HG02798 (cell line): ENCODE data around the gene MS4A15.

Experiments used
- ATAC-seq: cut with Tn5 transposase; IDR thresholded peaks from one replicate; pipeline ENCODE4 v1.9.1; 2021; ENCODE audit warnings: mild to moderate bottlenecking; ENCODE audit not compliant: unreplicated experiment, poor library complexity

The MS4A15 gene

DNA sequence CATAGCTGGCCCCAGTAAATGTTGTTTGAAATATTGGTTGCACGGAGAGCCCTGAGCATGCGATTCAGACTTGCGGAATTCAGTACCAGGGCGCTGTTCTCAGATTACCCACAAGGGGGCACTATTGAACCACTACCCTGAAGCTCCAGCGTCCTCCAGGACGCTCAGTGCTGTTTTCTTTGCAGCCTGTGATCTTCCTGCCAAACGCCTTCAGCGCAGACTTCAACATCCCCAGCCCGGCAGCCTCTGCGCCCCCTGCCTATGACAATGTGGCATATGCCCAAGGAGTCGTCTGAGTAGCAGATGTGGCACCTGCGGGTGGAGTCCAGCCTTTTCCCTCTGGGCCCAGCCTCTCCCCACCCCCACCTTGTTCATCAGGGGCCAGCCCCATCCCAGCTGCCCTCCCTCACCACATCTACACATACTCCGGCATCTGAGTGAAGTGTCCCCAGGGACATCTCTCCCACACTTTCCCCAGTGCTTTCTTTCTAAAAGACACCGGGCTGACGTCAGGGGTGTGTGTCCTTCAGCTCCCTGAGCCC, 18.8 kb downstream of the MS4A15 start:
- peak; percentile 81 for ATAC-seq

DNA sequence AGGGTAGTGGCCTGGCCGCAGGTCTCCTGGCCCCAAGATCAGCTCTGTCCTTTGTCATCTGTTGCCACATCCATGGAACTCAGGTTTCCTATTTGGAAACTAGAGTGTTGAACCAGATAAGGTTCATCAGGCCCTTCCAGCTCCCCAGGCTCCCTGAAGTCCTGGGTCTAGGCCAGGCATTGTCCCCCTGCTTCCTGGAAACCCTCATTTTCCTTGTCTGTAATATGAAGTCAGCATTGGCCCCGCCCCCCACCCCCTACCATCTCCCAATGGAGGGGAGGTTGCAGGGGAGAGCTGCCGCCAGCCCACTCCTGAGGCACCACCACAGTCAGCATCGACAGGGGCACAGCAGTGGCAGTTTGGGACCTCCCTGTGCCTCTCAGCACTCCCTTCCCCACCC, 19.5 kb downstream of the MS4A15 start:
- ATAC-seq: no peak

DNA sequence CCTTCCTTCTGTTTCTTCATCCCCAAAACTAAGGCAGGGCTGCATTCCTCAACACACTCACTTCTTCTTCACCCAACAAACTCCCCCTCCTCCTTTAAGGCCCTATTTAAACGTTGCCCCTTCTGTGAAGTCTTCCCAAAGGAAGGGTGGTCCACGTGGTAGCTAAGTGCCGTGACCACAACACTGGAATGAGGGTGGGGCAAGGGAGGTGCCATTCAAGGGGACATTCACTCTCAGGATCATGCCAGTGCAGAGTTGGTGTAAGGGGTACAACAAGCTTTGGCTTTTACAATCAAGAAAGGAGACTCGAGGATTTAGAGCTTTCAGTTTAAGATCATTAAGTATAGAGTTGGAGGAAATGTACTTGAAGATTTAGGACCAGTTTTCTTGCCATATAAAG, 20.4 kb downstream of the MS4A15 start:
- ATAC-seq: no peak

DNA sequence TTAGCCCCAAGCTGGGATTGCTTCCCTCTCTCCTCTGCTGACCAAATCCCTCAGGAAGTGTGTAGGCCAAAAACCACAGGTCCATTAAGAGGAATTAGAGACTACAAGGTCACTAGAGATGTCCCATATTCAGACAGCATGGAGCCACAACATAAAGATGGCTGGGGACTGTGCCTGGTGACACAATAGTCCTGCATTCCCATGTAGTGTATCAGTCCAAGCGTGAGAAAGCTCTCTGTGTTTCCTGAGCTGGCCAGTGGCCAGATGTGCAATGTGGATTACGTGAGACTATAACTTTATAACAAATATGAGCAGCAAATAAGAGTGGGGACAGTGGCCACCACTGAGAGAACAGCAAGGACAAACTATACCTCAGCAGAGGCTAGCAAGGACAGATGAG, 20.9 kb downstream of the MS4A15 start:
- no peak for ATAC-seq

DNA sequence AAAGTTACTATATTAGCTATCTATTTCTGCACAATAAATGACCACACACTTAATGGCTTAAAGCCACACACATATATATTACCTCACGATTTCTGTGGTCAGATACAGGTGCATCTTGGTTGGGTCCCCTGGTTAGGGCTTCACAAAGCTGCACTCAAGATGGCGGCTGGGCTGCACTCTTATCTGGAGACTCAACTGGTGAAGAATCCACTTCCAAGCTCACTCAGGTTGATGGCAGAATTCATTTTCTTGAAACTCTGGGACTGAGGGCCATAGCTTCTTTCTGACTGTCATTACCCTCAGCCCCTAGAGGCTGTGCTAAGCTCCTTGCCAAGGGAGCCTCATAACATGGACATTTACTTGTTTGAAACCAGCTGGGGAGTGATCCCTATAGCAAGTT, 23.4 kb downstream of the MS4A15 start:
- no peak for ATAC-seq

DNA sequence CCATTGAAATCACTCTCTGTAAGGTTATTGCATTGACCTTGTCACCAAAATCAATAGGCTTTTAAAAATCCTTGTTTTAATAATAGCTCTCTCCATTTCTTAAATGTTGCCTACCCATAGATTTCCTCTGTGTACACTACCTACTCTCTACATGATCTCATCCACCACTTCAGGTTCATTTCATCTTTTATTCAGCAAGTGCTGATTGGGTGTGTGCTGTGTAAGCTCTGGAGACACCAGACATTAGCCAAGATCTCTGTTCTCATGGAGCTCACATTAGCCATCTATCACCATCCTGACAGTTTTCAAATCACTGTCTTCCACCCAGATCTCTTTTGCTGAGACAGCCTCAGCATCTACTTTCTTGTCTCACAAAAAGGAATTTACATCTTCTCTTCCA, 24.1 kb downstream of the MS4A15 start:
- ATAC-seq: no peak

DNA sequence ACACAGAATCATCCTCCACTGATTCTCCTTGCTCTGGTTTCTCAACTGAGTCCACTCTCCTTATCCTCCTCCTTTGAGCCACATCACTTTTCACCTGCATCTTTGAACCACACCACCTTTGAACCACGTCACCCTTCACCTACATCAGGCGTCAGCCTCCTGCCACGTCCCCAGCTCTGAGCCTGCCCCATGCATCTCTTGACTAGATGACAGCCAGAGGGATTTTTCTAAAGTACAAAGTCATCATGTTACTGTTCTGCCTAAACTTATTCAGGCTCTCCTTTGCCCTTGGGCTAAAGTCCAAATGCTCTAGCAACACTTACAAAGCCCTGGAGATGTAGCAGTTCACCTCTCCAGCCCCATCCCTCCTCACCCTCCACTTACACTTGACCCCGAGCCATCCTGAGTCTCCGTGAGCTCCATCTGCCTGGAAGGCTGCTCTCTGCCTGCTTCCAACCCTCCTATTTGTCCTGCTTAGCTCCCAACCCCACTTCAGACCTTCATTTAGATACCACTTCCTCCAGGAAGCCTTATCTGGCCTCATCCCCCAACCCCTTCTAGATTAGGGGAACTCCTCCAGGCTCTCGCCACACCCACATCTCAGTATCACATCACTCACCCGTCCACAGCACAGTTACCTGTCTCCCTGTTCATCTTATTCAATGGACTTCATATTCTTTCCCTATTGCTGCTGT, 24.8 kb downstream of the MS4A15 start:
- no peak for ATAC-seq

DNA sequence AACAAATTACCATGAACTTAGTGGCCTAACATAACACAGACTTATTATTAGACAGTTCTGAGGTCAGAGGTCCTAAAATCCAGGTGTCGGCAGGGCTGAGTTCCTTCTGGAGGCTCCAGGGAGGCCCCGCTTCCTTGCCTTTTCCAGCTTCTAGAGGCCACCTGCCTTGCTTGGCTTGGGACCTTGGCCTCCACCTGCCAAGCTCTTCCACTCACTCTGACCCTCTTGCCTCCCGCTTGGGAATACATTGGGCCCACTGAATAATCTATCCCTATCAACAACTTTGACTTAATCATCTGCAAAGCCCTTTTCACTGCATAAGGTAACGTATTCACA, 25.3 kb downstream of the MS4A15 start:
- no peak for ATAC-seq

DNA sequence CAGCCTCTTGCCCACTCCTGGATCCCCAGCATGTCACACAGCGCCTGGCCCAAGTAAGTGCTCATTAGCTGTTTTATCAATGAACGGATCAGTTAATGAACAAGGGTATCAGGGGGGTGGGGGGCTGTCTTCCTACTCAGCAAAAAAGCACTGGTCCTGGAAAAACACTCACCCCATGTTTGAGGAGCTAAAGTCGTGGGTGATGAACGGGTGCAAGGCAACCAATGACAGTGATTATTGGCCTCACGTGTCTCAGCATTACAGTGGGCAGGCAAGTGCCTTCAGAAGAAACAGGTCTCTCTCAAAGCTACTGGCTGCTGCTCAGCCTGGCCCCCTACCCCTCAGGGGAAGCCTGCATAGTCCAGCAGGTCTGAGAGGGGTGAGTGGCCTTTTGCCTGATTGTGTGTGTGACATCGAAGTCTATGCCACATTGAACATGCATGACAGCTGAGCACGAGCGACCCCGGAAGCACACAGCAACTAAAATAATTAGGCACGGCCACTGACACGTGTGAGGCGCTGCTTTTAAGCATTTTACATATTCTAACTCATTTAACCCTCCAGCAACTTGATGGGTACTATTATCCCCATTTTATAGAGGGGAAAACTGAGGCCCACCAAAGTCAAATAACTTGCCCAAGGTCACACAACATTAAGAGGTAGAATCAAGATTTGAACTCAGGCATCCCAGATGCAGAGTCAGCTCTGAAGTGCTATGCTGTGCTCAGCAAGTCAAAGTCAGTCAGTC, 25.9 kb downstream of the MS4A15 start:
- ATAC-seq: no peak

DNA sequence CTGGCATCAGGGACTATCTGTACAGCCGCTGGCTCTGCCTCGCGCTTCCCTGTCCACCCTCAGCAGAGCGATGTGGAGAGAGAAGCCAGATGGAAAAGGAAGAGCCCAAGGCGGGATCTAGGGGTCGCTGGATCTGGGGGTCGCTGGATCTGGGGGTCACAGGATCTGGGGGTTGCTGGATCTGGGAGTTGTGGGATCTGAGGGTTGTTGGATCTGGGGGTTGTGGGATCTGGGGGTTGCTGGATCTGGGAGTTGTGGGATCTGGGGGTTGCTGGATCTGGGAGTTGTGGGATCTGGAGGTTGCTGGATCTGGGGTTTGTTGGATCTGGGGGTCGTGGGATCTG, 26.4 kb downstream of the MS4A15 start:
- ATAC-seq: no peak

DNA sequence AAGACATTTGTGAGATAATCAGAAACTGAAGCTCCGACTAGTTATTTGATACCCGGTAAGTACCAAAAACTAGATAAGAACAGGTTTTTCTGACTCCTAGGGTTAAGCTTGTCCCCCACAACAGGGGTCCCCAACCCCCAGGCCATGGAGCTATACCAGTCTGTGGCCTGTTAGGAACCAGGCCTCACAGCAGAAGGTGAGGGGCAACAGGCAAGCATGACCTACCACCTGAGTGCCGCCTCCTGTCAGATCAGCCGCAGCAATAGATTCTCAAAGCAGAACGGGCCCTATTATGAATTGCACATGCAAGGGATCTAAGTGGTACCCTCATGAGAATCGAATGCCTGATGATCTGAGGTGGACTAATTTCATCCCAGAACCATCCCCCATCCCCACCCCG, 27.2 kb downstream of the MS4A15 start:
- ATAC-seq: no peak

DNA sequence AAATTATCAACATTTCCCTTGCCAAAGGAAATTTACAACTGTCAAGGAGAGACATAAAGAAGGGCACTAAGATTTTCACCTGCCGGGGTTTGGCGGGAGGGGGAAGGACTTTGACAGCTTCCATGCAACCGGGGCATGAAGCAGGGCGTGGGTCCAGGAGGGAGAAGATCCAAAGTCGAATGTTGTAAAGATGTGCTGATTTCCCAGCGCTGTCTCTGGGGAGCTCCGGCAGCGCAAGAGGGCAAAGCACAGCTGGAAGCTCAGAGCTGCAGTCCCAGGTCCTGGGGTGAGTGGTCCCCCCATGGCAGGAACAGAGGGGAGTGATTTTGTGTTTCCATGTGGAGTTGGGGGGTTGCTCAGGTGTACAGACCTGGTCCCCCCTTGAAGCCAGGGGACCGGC, 28.5 kb downstream of the MS4A15 start, which contains the start of gene MS4A10:
MS4A10 (plus strand) TSS at position 198 of the 400 bp plus-strand sequence. CDS start 5,003 bp downstream, outside the sequence.
- ATAC-seq: no peak

DNA sequence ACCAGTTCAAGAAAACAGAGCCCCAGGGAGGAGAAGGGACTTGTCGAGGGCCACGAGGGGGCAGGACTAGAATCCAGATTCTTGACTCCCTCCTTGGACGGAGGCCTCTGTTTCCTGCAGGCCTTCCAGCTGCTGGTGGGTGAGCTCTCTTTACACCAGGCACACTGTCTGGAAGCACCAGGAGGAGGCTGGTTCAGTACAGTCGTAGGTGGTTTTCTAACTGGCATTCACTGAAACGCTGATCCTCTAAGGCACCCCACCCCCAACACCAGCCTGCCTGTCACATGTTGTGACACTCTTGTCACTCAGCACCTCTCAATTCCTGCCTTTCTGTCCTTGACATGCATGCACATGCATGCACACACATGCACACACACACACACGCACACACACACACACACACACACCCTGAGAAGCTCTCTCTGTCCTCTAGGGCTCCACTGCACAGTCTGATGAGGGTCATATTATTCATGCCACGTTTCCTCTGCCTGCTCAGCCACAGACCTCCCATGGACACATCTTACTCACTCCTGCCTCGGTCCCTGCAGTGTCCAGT, 29.2 kb downstream of the MS4A15 start:
- ATAC-seq: no peak

DNA sequence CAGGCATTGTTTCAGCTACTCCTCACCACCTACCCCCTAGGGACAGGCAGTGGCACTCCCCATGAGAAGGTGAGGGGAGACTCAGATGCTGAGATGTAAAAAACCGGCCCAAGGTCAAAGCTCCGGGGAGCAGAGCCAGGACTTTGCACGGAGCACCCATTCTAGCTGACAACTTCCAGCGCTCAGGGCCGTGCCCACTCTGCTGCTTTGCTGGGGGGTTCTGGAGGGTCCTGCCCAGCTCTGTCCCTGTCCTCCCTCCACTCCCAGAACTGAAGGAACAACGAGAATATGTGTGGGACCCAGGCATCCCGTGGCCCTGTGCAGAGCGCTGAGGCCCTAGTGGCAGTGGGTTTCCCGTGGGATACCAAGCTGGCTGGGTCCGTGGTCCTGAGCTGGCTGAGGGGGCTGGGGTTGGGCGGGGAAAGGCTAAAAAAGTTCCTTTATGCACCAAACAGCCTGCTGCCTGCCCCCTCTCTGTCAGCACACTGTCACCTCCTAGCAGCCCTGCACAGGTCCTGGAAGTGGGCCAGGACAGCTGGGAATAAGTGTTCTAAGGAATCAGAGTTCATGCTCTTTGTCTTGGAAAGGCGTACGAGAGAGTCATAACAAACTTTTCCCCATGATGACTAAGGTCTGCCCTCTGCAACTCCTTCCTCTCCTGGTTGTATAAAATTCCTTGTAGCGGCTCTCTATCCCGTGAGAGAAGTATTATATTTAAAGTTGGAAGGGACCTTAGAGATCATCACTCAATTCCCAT, 30.3 kb downstream of the MS4A15 start:
- ATAC-seq: no peak

DNA sequence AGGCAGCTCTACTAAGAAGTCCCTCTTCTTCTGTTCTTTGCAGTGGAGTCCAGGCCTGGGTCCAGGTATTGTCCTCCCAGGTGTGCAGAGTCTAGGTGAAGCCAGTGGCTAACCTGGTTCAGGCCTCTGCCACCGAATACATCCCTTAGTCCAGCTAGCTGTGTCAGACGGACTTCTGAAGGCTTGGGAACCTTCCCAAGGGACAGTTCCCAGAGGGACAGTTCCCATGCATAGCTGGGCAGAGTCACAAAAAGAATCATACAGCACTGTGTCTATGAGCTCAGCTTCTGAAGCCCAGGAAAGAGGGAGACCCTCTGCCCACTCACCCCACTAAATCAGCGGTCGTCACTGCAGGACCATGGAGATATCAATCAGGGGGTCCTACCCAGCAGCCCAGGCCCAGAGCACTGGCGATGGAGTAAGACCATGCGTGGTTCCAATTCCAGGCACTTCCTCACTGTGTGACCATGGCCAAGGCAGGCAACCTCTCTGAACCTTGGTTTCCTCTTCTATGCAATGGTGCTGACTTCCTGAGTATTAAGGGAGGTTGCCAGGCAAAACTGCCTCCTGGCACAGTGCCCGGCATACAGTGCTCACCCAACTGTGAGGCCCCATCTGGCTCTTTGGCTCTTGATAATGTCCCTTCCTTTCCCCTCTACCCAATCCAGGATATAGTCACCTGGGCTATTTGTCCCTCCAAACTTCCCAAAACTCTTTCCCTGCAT, 31.9 kb downstream of the MS4A15 start:
- no peak for ATAC-seq

DNA sequence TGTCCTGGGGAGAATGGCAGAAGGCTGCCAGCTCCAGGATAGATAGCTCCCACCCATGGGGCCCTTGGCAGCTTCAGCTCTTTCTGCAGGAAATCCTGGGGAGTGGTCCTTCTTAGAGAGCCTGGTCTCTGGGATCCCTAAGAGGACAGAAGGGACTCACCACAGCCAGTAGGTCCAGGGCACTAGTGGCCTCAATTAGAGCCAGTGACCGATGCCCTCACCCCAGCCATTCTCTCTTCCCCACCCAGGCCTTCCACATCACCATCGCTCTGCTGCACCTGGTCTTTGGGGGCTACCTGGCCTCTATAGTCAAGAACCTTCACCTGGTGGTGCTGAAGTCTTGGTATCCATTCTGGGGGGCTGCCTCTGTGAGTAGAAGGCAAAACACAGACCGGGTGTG, 34.1 kb downstream of the MS4A15 start:
- no peak for ATAC-seq

DNA sequence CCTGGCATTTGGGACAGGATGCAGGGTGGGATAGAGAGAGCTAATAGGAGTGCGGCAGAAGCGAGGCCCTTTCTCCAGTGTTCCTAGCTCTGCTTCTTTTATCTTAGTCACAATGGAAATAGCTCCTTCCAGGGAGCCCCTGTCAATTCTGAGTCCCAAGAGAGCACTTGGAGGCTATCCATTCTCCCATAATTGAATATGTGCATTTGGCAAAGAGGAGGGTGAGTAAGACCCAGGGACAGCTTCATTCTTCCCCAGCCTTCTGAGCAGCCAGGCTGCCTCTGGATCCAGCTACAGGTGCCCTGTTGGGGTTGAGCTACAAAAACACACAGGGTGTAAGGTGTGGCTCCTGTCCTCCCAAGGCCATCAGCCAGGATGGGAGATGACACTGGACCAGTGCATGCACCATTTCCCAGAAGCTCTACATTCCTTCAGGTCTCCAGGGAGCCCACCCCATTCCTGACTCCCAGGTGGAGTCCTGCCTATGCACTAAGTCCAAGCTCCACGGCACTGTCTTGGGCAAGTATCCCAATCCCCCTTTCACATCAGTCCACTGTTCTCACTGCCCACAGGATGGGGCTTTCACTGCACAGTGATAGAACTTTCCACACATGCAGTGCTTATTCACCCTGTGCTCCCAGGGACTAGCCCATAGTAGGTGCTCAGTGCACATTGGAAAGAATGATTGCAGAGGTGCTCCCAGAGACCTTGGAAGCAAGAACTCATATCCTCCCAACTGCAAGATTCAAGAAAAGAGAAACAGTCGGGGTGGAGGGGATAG, 34.7 kb downstream of the MS4A15 start:
- ATAC-seq: no peak

DNA sequence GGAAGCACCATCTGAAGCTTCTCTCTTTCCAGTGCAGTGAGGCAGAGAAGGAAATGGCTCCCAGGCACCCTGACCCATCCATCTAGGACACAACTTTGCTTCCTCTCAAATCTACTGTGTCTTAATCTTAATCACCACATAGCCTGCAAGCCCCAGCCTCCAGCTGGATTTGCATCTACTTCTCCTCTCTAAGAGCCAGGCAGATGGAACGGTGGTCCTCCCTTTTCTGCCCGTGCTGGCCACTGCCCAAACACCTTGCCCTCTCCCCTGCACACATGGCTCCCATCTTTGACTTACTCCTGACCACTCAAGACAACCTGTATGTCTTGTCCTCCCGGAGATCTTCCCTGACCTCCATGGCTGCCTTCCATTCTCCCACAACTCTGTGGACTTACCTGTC, 35.9 kb downstream of the MS4A15 start:
- no peak for ATAC-seq

DNA sequence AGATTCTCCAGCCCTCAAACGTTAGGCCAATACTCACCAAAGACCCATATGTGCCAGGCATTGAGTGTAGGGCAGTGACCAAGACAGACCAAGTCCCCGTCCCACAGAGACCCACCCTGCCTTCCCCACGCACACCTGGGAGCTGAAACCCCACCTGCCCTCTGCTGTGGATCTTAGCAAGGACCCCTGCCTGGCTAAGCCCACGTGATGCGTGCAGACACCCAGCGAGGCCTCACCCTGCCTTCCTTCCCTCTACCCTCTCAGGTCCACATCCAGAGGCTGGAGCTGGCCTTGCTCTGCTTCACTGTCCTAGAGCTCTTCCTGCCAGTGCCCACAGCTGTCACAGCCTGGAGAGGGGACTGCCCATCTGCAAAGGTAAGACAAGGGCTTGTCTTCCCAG, 38.6 kb downstream of the MS4A15 start:
- ATAC-seq: no peak
